Ishikawa (cell line): ENCODE results near the gene KIAA1614.

Experiments used
- CEBPB ChIP-seq: IDR thresholded peaks from 2 replicates; pipeline ENCODE4 v1.6.1; 2012
- CREB1 ChIP-seq: IDR thresholded peaks from 2 replicates; pipeline ENCODE4 v1.6.1; 2012; ENCODE audit warnings: low read depth
- EGR1 ChIP-seq: IDR thresholded peaks from 2 replicates; pipeline ENCODE4 v1.6.1; 2012
- EP300 ChIP-seq: IDR thresholded peaks from 2 replicates; pipeline ENCODE4 v1.6.1; 2012; ENCODE audit warnings: borderline replicate concordance
- FOXM1 ChIP-seq: IDR thresholded peaks from 2 replicates; pipeline ENCODE4 v1.6.1; 2012; ENCODE audit warnings: low read depth, borderline replicate concordance
- NFIC ChIP-seq: IDR thresholded peaks from 2 replicates; pipeline ENCODE4 v1.6.1; 2012
- RAD21 ChIP-seq: IDR thresholded peaks from 2 replicates; pipeline ENCODE4 v1.6.1; 2012; ENCODE audit warnings: low read depth
- REST ChIP-seq: IDR thresholded peaks from 2 replicates; pipeline ENCODE4 v1.6.1; 2012; ENCODE audit warnings: low read depth, mild to moderate bottlenecking
- TAF1 ChIP-seq: IDR thresholded peaks from 2 replicates; pipeline ENCODE4 v1.6.1; 2012; ENCODE audit warnings: low read depth, mild to moderate bottlenecking
- TCF12 ChIP-seq: IDR thresholded peaks from 2 replicates; pipeline ENCODE4 v1.6.1; 2012; ENCODE audit warnings: low read depth
- TEAD4 ChIP-seq: IDR thresholded peaks from 2 replicates; pipeline ENCODE4 v1.6.1; 2012
- USF1 ChIP-seq: IDR thresholded peaks from 2 replicates; pipeline ENCODE4 v1.6.1; 2012
- YY1 ChIP-seq: IDR thresholded peaks from 2 replicates; pipeline ENCODE4 v1.6.1; 2012; ENCODE audit warnings: low read depth
- ZBTB7A ChIP-seq: IDR thresholded peaks from 2 replicates; pipeline ENCODE4 v1.6.1; 2012; ENCODE audit warnings: low read depth
- TF ChIP-seq, protein P1 (sequence below): IDR thresholded peaks from 2 replicates; pipeline ENCODE4 v1.6.1; 2012

The KIAA1614 gene

GRCh38 chr1:180956028-180956640, 43.4 kb downstream of the KIAA1614 start:
- TF ChIP-seq, protein P1, sequence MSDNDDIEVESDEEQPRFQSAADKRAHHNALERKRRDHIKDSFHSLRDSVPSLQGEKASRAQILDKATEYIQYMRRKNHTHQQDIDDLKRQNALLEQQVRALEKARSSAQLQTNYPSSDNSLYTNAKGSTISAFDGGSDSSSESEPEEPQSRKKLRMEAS = no peak
- peak; percentile 68 for TF ChIP-seq NFIC
- TF ChIP-seq EGR1 = no peak

GRCh38 chr1:180961622-180962021, 48.9 kb downstream of the KIAA1614 start:
- no peak for TF ChIP-seq CEBPB
- TF ChIP-seq CREB1 = no peak
- TF ChIP-seq ZBTB7A = no peak
- TF ChIP-seq NFIC = no peak
- TF ChIP-seq RAD21 = no peak
- TF ChIP-seq TEAD4 = no peak
- TF ChIP-seq USF1 = no peak
- TF ChIP-seq EP300 = no peak
- TF ChIP-seq REST = no peak
- no peak for TF ChIP-seq TAF1

DNA sequence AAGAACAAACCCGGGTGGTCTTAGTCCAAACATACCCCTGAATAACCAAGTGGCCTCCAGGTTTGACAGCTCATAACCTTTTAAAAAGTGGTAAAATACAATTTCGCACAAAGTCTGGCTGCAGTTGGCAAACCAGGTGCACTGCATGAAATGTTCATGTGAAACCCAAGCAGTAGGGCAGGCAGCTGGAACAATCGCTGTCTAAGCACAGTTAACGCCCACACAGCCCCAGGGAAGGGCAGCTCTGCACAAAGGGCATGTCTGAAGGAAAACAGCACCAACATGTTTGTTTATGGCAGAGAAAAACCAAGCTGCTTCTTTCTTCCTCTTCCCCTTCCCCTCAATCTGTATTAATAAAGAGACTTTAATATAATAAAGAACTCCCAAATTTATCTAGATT, 49.5 kb downstream of the KIAA1614 start:
- TF ChIP-seq EGR1 (peak; percentile 73), REST (no peak), TCF12 (no peak), NFIC (no peak)
- TF ChIP-seq, protein P1 = no peak

DNA sequence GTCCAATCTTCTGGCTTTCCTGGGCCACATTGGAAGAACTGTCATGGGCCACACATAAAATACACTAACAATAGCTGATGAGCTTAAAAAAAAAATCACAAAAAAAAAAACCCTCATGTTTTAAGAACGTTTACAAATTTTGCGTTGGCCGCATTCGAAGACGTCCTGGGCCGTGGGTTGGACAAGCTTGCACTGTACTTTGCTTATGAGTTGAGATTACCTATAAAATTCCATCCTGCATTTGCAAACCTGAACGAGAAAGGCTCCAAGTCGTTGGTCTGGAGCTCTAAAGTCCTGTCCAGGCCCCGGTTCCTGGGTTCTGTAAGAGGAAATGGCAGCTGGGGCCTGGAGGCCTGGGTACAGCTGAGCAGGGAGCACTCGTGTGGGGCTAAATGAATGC, 51.4 kb downstream of the KIAA1614 start:
- TF ChIP-seq EGR1 (no peak), TCF12 (no peak), EP300 (no peak), REST (no peak), TEAD4 (no peak), FOXM1 (no peak), YY1 (no peak), TAF1 (no peak), CEBPB (no peak), ZBTB7A (no peak), USF1 (no peak), CREB1 (no peak), NFIC (no peak), RAD21 (no peak)
- TF ChIP-seq, protein P1 = no peak

- no peak for TF ChIP-seq CREB1
- TF ChIP-seq USF1 = no peak
- TF ChIP-seq YY1 = no peak
These were observed 51.9 kb downstream of the KIAA1614 start for GRCh38 chr1:180964595-180964994.
